GM23248 (cell line): Measurements from ENCODE around the gene CHRNA3. TPM values are rescaled to one million over a fixed set of nuclear protein-coding genes. Genes with fewer than 3 reads are reported as not detected.

Experiments
- DNase-seq: peaks from one replicate; pipeline ENCODE4 v3.0.0-alpha.2; 2015
- H2AFZ ChIP-seq: fragments of 200-600 bp; sonication (generic); 2 replicates; pipeline ENCODE4 v1.6.1; 2016; ENCODE audit warnings: antibody characterized with exemption
- H3F3A ChIP-seq: fragments of 200-600 bp; sonication (generic); 2 replicates; pipeline ENCODE4 v1.6.1; 2016; ENCODE audit warnings: mild to moderate bottlenecking, antibody characterized with exemption, mixed run types; ENCODE audit not compliant: insufficient read depth
- H3K27ac ChIP-seq: fragments of 200-600 bp; sonication (generic); 2 replicates; pipeline ENCODE4 v1.5.1; 2016; ENCODE audit warnings: mild to moderate bottlenecking
- H3K27me3 ChIP-seq: fragments of 200-600 bp; sonication (generic); replicated peaks from 2 replicates; pipeline ENCODE4 v1.6.1; 2016; ENCODE audit warnings: mild to moderate bottlenecking; ENCODE audit not compliant: insufficient read depth
- H3K36me3 ChIP-seq: fragments of 200-600 bp; sonication (generic); 2 replicates; pipeline ENCODE4 v1.6.1; 2016; ENCODE audit warnings: low read depth, mild to moderate bottlenecking
- H3K4me1 ChIP-seq: fragments of 200-600 bp; sonication (generic); 2 replicates; pipeline ENCODE4 v1.6.1; 2016; ENCODE audit warnings: mild to moderate bottlenecking; ENCODE audit not compliant: insufficient read depth
- H3K4me2 ChIP-seq: fragments of 200-600 bp; sonication (generic); one replicate; pipeline ENCODE4 v1.6.1; 2016; ENCODE audit warnings: mild to moderate bottlenecking; ENCODE audit not compliant: unreplicated experiment
- H3K4me3 ChIP-seq: fragments of 200-600 bp; sonication (generic); 2 replicates; pipeline ENCODE4 v1.5.1; 2016; ENCODE audit warnings: mild to moderate bottlenecking
- H3K79me2 ChIP-seq: fragments of 200-600 bp; sonication (generic); 2 replicates; pipeline ENCODE4 v1.6.1; 2016; ENCODE audit warnings: mild to moderate bottlenecking; ENCODE audit not compliant: insufficient read depth
- H3K9ac ChIP-seq: fragments of 200-600 bp; sonication (generic); 2 replicates; pipeline ENCODE4 v1.6.1; 2016; ENCODE audit warnings: mild to moderate bottlenecking
- H3K9me2 ChIP-seq: fragments of 200-600 bp; sonication (generic); 2 replicates; pipeline ENCODE4 v1.6.1; 2016; ENCODE audit warnings: mixed run types, mild to moderate bottlenecking, moderate library complexity; ENCODE audit not compliant: insufficient read depth
- H3K9me3 ChIP-seq: fragments of 200-600 bp; sonication (generic); one replicate; pipeline ENCODE4 v1.6.1; 2017; ENCODE audit warnings: low read depth
- H4K20me1 ChIP-seq: fragments of 200-600 bp; sonication (generic); 2 replicates; pipeline ENCODE4 v1.6.0; 2016; ENCODE audit not compliant: insufficient read depth
- EZH2 ChIP-seq: fragments of 200-600 bp; sonication (generic); IDR thresholded peaks from 2 replicates; pipeline ENCODE4 v1.6.1; 2018; ENCODE audit warnings: antibody characterized with exemption, mild to moderate bottlenecking; ENCODE audit not compliant: insufficient read depth, poor library complexity, severe bottlenecking
- EZH2phosphoT487 ChIP-seq: fragments of 200-600 bp; sonication (generic); IDR thresholded peaks from 2 replicates; pipeline ENCODE4 v1.6.1; 2018; ENCODE audit warnings: antibody characterized with exemption, moderate library complexity, mild to moderate bottlenecking, low read depth; ENCODE audit not compliant: insufficient read depth
- WGBS, 2 experiments: methylation state at CpG; one replicate each; pipeline ENCODE4 v1.1.6; 2015 to 2017; ENCODE audit warnings: low lambda C conversion rate in 2 of 2, low coverage in 1 of 2; ENCODE audit errors: missing lambda C conversion rate in 2 of 2; 5-methylcytosine and 5-hydroxymethylcytosine counted together
- in situ Hi-C: fragments of 300-500 bp; cut with MboI; formaldehyde crosslinking; loops from 2 replicates; pipeline ENCODE4 v1.15.0; 2020
- polyA plus RNA-seq: library from polyadenylated mRNA; unstranded; fragments of >200 nt; fragmentation: Nextera tagmentation; extraction: Ambion mirVana; gene quantifications from 2 replicates; pipeline ENCODE4 v1.2.1, GENCODE V29; 2016
- total RNA-seq: library from RNA; depleted of rRNA; stranded (reverse); fragments of >200 nt; shearing (Covaris generic); gene quantifications from 2 replicates; pipeline ENCODE4 v1.2.3, GENCODE V29; 2014

CHRNA3 gene
- total and polyA plus RNA-seq, 2 experiments from 2014 or later = not detected

GRCh38 chr15:78629031-78629715 lies 8.4 kb upstream of the CHRNA3 start:
- H3K36me3 ChIP-seq = no peaks in the 10 kb centered on the region
- H3K9ac ChIP-seq = no peak overlapping the region
- H3K9me3 ChIP-seq = no peaks in the 10 kb centered on the region
- H3K4me1 ChIP-seq = no peaks in the 10 kb centered on the region
- in situ Hi-C loops = no loop called here
- no peak for TF ChIP-seq EZH2
- TF ChIP-seq EZH2phosphoT487 = no peak
- 73 to 77% methylated on average over 28 to 29 of the region's 29 CpGs for WGBS, 2 experiments
- H3K4me2 ChIP-seq = no peak overlapping the region
- H3F3A ChIP-seq = no peaks in the 10 kb centered on the region
- DNase-seq = no peak
- H4K20me1 ChIP-seq = no peaks in the 10 kb centered on the region
- H3K79me2 ChIP-seq = no peaks in the 10 kb centered on the region
- no peaks in the 10 kb centered on the region for H3K9me2 ChIP-seq
- no peak overlapping the region for H2AFZ ChIP-seq
- H3K4me3 ChIP-seq = no peak overlapping the region
- H3K27me3 ChIP-seq = peaks cover 45% of the 10 kb centered on the region
- H3K27ac ChIP-seq = no peak overlapping the region

DNA sequence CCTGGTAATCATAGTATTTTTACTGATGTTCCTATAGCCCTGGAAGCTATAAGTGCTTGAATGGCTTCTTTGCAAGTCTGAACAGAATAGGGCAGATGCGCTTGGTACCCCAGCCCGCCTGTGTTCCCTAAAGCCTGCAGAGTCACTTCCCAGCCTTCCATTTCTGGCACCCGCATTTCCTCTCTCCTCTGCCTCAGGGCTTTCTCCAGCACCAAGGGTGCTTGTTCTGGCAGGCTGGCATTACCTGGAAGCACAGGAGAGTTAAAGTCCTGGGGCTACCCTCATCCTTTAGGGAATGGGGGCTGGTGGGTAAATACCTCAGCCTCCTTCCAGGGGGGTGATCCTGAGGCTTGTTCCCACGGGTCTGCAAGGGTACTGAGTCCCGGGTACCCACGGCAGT lies 7.4 kb upstream of the CHRNA3 start:
- no peak overlapping the region for H3K27ac ChIP-seq
- DNase-seq = no peak
- H4K20me1 ChIP-seq = no peaks in the 10 kb centered on the region
- peaks cover 52% of the 10 kb centered on the region for H3K27me3 ChIP-seq
- no peak overlapping the region for H3K4me2 ChIP-seq
- H3K9ac ChIP-seq = no peak overlapping the region
- no peaks in the 10 kb centered on the region for H3K9me3 ChIP-seq
- H3K36me3 ChIP-seq = no peaks in the 10 kb centered on the region
- in situ Hi-C loops = no loop called here
- H3F3A ChIP-seq = no peaks in the 10 kb centered on the region
- no peak for TF ChIP-seq EZH2phosphoT487
- TF ChIP-seq EZH2 = no peak
- H3K9me2 ChIP-seq = no peaks in the 10 kb centered on the region
- WGBS, 2 experiments = 49 to 57% methylated on average over 6 of the region's 6 CpGs
- H3K4me1 ChIP-seq = no peaks in the 10 kb centered on the region
- H3K4me3 ChIP-seq = no peak overlapping the region
- H2AFZ ChIP-seq = no peak overlapping the region
- H3K79me2 ChIP-seq = no peaks in the 10 kb centered on the region

DNA sequence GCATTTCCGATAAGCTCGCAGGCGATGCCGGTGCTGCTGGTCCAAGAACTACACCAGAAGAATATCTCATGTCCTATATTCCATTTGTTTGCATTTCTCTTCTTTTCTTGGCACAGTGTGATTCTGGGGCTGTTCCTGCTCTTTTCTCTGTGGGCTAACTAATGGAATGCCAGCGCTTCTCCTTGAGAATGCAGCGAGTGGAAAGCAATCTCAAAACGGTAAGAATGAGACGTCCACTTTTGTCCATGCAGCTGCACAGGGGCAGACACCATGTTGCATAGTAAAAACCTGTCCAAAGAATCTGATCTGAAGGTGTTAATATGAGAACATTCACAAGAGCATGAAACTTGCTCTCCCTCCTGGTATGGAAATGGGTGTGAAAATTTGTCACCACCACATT lies 6.6 kb upstream of the CHRNA3 start:
- Histone ChIP-seq H3K9ac (no peak overlapping the region), H3F3A (no peaks in the 10 kb centered on the region), H3K9me2 (no peaks in the 10 kb centered on the region), H2AFZ (no peak overlapping the region), H3K36me3 (no peaks in the 10 kb centered on the region), H3K9me3 (no peaks in the 10 kb centered on the region), H3K27ac (no peak overlapping the region), H3K79me2 (no peaks in the 10 kb centered on the region), H3K4me3 (no peak overlapping the region), H3K4me1 (no peaks in the 10 kb centered on the region), H3K4me2 (no peak overlapping the region), H4K20me1 (no peaks in the 10 kb centered on the region), H3K27me3 (peaks cover 61% of the 10 kb centered on the region)
- DNase-seq = no peak
- TF ChIP-seq EZH2phosphoT487 (no peak), EZH2 (no peak)
- 69 to 71% methylated on average over 8 of the region's 8 CpGs for WGBS, 2 experiments
- in situ Hi-C loops = no loop called here

DNA sequence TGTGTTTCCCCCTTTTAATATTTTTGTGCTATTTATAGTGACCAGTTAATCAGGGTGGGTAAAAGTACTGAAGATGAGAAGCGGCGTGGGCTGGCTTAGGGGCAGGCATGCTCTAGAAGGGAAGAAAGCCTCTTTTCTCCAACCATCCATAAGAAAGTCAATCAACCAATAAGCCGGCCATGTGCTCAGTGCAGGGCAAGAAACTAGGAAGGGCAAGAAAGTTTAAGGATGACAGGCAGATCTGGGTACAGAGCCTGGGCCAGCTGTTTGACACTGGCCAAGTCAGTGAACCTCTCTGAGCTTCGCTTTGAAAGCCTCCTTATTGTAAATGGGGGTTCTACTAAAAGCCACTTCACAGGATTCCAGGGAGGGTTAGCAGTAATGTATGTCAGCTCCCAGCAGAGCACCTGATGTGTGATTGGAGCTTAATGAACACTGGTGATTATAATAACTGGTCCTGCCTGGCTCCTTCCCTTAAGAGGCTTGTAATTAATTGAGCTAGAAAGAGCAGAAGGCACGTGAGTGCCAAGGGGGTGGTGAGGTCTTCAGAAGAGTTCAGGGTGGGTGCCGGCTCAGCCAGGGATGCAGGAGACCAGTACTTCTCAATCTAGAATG lies 5.7 kb upstream of the CHRNA3 start:
- Histone ChIP-seq H3K9ac (no peak overlapping the region), H3K27ac (no peak overlapping the region), H3F3A (no peaks in the 10 kb centered on the region), H3K79me2 (no peaks in the 10 kb centered on the region), H3K36me3 (no peaks in the 10 kb centered on the region), H3K4me2 (no peak overlapping the region), H3K4me1 (no peaks in the 10 kb centered on the region), H3K9me3 (no peaks in the 10 kb centered on the region), H2AFZ (no peak overlapping the region), H3K9me2 (no peaks in the 10 kb centered on the region), H4K20me1 (no peaks in the 10 kb centered on the region), H3K4me3 (no peak overlapping the region), H3K27me3 (peaks cover 70% of the 10 kb centered on the region)
- no peak for DNase-seq
- TF ChIP-seq EZH2 = no peak
- no peak for TF ChIP-seq EZH2phosphoT487
- 49 to 53% methylated on average over 6 of the region's 6 CpGs for WGBS, 2 experiments
- in situ Hi-C loops = no loop called here
